Measurements from ENCODE around the gene METTL27.
"Not testable (repeated sequence)": the region's sequence is repeated elsewhere in the genome, so short reads cannot be mapped to it uniquely, and the experiment has no call there.

METTL27 gene

GRCh38 chr7:73838642-73839041 is 3.7 kb downstream of the METTL27 start:
- no peak for DNase-seq

GRCh38 chr7:73837167-73837566 is 5.1 kb downstream of the METTL27 start:
- not testable (repeated sequence) for DNase-seq

- DNase-seq = no peak
Observed at GRCh38 chr7:73834626-73835191, 7.6 kb downstream of the METTL27 start.

- DNase-seq = no peak
Observed at GRCh38 chr7:73833251-73833919, 8.9 kb downstream of the METTL27 start.

- no peak for DNase-seq
Observed at GRCh38 chr7:73832806-73833205, 9.5 kb downstream of the METTL27 start.

DNA sequence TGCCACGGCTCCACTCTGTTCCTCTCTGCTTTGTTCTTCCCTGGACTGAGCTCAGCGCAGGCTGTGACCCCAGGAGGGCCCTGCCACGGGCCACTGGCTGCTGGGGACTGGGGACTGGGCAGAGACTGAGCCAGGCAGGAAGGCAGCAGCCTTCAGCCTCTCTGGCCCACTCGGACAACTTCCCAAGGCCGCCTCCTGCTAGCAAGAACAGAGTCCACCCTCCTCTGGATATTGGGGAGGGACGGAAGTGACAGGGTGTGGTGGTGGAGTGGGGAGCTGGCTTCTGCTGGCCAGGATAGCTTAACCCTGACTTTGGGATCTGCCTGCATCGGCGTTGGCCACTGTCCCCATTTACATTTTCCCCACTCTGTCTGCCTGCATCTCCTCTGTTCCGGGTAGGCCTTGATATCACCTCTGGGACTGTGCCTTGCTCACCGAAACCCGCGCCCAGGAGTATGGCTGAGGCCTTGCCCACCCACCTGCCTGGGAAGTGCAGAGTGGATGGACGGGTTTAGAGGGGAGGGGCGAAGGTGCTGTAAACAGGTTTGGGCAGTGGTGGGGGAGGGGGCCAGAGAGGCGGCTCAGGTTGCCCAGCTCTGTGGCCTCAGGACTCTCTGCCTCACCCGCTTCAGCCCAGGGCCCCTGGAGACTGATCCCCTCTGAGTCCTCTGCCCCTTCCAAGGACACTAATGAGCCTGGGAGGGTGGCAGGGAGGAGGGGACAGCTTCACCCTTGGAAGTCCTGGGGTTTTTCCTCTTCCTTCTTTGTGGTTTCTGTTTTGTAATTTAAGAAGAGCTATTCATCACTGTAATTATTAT is 10.3 kb downstream of the METTL27 start:
- no peak for DNase-seq

- DNase-seq = no peak
Observed at GRCh38 chr7:73831584-73831833, 10.8 kb downstream of the METTL27 start.

- DNase-seq = no peak
Observed at GRCh38 chr7:73830681-73831583, 11.4 kb downstream of the METTL27 start, which contains the start of gene CLDN4. Gene CLDN4, plus strand, starts transcription at chr7:73830996. Its CDS starts 206 bp downstream, at chr7:73831202.

DNA sequence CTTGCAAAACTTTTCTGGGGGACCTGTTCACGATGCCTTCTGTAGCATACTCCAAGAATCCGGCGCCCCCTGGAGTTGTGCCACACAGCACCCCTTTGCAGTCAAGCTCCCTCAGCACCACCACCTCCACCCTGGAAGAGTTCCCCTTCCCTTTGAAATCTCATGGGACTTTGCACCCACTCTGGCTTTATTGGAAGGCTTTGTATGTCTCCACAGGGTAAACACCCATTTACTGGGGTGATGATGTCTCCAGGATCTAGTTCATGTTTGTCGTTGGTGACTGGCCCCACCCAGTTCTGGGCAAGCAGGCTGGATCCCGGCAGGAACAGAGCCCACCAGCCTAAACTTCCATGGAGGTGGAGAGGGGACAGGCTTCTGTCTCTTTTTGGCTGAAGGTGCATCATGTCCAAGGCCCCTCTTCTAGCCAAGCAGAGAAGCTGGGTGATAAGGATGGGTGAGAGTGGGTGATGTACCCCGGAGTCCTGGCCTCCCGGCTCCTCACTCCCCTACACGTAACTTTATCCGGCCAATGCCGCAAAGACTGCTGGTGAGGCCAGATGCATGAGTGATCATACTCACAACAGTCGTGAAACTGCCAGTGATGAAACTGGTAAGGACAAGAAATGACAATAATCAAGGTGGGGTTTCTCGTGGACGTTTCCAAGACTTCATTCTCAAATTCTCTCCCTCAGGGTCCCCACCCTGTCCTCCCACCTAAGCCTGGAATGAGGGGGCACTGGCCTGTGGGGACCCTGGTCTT is 12.2 kb downstream of the METTL27 start:
- DNase-seq = no peak

DNA sequence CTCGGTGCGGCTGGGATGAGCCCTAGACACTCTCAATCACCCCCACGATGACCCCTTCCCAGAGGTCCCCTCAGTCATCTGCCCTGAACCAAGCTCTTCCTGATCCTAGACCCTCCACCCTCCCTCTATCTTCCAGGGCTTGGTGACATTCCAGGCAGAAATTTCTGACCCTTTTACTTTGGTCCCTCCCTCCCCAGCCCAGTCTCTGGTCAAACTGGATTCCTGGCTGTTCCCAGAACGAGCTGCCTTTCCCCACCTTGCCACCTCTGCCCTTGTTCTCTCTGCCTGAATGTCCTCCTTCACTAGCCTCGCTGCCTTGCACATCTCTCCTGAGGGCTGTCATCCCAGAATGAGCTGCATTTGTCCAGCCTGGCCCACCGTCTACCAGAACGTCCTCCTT is 12.8 kb downstream of the METTL27 start:
- no peak for DNase-seq

DNA sequence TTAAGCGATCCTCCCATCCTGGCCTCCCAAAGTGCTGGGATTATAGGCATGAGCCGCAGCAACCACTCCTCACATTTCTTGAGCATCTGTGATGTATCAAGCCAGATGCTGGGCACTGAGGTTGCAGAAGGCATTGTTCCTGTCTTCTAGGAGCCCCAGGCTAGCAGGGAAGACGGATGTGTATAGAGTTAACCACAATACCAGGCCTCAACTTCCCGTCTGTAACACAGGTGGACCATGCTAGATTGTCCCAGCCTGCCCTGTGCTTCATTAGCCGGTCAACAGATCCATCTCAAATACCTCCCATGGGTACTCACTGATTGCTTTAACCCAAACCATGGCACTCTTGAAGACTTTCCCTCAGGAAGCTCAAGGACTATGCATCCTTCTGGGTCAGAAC is 13.3 kb downstream of the METTL27 start:
- no peak for DNase-seq

DNA sequence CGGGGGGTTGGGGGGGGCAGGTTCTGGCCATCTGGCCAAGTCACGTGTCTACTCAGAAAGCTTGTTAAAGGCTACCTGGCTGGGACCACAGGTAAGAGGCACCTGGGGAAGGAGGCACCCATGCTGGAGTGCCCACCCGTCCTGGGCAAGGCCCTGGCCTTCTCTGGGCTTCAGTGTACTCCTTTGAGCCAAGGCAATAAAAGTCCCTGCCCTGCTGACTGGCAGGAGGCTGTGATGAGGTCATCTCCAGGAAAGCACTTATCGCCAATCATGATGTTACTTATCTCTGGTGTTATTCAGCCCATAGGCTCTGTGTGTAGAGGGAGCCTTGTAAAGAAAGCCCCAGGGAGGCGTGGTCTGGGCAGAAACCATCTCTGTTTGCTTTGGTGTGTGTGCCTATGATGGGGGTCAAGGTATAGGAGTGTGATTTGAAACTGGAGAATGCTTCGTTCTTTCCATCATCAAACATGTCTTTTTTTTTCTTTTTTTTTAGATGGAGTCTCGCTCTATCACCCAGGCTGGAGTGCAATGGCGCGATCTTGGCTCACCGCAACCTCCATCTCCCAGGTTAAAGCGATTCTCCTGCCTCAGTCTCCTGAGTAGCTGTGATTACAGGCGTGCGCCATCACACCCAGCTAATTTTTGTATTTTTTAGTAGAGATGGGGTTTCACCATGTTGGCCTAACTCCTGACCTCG is 14.1 kb downstream of the METTL27 start:
- peak; percentile 83 for DNase-seq

- DNase-seq = peak; percentile 53
Observed at GRCh38 chr7:73827567-73828106, 14.7 kb downstream of the METTL27 start.

GRCh38 chr7:73824986-73825385 is 17.3 kb downstream of the METTL27 start:
- no peak for DNase-seq

DNA sequence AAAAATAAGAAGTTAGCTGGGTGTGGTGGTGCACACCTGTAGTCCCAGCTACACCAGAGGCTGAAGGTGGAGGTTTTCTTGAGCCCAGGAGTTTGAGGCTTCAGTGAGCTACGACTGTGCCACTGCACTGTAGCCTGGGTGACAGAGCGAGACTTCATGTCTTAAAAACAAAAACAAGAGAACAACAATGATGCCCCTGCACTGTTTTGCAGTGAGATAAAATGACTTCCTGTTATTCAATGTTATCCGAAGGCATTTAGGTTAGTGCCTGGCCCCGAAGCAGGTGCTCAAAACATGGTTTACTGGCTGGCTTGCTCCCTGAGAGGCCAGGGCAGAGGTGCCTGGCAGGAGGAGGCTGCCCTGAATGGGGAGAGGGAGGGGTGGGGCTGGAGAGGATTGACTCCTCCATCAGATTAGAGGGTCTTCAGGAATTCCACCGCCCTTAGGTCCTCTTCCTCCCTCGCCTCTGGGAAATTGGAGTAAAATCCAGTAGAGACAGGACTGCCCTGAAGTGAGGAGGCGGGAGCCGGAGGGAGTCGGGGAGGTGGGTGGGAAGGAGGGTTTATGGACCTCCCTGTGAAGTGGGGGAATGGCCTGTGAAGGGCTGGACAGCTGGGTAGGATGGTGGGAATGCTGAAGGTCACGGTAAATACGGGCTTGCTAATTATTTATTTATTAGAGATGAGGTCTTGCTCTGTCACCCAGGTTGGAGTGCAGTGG is 18.3 kb downstream of the METTL27 start:
- DNase-seq = no peak

DNA sequence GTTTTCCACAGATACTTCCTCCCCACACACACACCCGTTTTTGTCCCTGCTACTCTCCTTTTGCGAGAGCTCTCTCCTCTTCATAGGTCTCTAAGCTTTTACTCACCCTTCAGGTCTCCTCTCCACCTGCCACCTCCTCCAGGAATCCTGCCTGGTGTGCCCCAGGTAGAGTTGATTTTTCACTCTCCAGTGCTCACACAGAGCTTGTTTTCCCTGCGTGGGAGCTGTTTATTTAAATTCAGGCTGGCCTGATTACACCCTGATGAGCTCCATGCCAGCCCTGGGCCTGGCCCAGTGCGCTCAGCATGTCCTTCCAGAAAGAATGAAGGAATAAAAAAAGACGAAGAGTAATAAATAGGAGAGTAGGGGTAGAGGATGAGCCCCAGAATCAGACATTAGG is 19.1 kb downstream of the METTL27 start:
- no peak for DNase-seq

DNA sequence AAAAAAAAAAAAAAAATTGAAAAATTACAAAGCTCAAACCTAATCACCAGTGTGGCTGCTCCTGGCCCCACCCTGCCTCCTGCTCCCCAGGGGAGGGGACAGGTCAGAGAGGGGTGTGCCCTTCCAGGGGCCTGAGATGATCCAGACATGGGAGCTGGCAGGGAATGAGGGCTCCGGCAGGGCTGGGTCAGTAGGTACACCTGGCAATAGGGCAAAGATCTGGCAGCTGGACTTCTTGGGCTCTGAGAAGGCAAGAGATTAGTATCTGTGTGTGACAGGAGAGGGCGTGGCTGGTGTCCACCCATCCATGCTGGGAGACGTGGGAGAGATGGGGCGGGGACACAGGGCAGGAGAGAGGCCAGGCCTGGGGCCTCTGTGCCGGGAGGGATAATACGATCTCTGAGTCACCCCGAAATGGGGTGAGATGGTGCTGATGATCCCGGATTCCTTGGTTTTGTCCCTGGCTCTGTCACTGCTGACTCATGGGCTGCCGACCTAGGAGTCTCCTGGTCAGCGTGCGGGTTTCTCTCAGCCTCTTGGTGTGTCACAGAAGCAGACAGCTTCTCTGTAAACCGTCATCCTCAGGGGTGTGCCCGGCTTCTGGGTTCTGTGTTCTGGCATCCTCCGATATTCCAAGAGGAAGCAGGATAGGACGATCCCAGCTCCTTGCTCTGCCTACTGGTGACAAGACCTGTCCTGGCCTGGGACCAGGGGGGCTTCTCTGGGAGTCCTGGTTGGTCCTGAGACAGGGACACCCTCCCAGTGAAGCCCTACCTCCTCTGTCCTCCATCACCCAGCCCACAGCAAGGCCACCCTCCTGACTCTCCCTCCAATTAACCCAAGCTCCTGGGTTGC is 19.8 kb downstream of the METTL27 start:
- peak; percentile 75 for DNase-seq

DNA sequence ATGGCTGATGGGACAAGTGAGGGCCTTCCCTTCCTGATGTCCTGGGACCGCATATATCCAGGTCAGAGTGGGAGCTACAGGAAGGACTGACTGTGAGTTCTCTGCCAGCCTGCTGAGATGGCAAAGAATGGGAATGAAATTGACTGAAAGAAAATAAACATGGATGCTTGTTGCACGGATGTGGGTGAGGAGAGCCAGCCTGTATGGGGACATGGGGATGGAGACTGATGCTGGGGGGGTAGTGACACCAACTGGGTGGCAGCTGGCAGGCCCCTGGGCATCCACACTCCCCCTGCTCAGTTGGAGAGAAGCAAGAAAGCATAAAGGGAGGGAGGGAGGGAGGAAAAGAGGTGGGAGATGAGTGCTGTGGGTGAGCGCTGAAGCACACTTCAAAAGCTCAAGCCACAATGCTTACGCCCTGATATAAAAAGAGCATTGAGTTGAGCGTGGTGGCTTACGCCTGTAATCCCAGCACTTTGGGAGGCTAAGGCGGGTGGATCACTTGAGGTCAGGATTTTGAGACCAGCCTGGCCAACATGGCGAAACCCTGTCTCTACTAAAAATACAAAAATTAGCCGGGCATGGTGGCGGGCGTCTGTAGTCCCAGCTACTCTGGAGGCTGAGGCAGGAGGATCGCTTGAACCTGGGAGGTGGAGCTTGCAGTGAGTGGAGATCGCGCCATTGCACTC is 20.6 kb downstream of the METTL27 start:
- not testable (repeated sequence) for DNase-seq

DNA sequence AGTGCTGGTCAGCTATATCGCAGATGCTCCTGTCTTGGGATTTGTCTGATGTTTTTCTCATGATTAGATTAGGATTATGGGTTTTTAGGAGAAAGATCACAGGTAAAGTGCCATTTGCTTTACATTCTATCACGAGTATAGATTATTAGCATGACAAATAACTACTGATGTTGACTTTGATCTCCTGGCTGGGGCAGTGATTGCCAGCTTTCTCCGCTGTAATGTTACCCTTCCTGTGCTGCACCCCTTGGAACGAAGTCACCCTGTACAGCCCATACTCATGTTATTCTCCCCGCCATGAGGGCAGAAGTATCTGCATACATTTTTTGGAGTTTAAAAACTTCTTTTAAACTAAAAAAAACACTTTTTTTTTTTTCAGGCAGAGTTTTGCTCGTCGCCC is 22.3 kb downstream of the METTL27 start:
- no peak for DNase-seq
